Erythroblast (primary cell): Measurements from ENCODE around the gene MAD1L1.
"Not testable (repeated sequence)": the region's sequence is repeated elsewhere in the genome, so short reads cannot be mapped to it uniquely, and the experiment has no call there.

Experiments used
- DNase-seq, 2 experiments: peaks; one replicate each; lab custom pipeline; 2025; lab: John Stamatoyannopoulos, UW
- GATA1 ChIP-seq: IDR thresholded peaks from 2 replicates; pipeline ENCODE4 v1.6.1; 2011; ENCODE audit warnings: low read depth, mild to moderate bottlenecking, control low read depth, low read length, moderate library complexity
- POLR2A ChIP-seq: IDR thresholded peaks from 2 replicates; pipeline ENCODE4 v1.6.1; 2011; ENCODE audit warnings: mild to moderate bottlenecking, low read length

The MAD1L1 gene

GRCh38 chr7:1829668-1830067, 403.1 kb downstream of the MAD1L1 start:
- DNase-seq = not testable (repeated sequence)

- no peak for DNase-seq
- TF ChIP-seq GATA1 (no peak), POLR2A (no peak)
Measured at GRCh38 chr7:1829111-1829510, 403.6 kb downstream of the MAD1L1 start.

- not testable (repeated sequence) for DNase-seq
Measured at GRCh38 chr7:1828170-1828569, 404.6 kb downstream of the MAD1L1 start.

- DNase-seq = not testable (repeated sequence)
Measured at GRCh38 chr7:1827521-1827981, 405.2 kb downstream of the MAD1L1 start.

GRCh38 chr7:1826931-1827330, 405.8 kb downstream of the MAD1L1 start:
- DNase-seq = not testable (repeated sequence)

GRCh38 chr7:1825897-1826741, 406.6 kb downstream of the MAD1L1 start:
- no peak for DNase-seq
- TF ChIP-seq POLR2A (no peak), GATA1 (no peak)

GRCh38 chr7:1825647-1825896, 407.2 kb downstream of the MAD1L1 start:
- not testable (repeated sequence) for DNase-seq

GRCh38 chr7:1824882-1825646, 407.7 kb downstream of the MAD1L1 start:
- not testable (repeated sequence) for DNase-seq

GRCh38 chr7:1824151-1824881, 408.4 kb downstream of the MAD1L1 start:
- not testable (repeated sequence) for DNase-seq

- TF ChIP-seq GATA1 = no peak
- no peak for TF ChIP-seq POLR2A
- no peak for DNase-seq
Measured at GRCh38 chr7:1823376-1824150, 409.2 kb downstream of the MAD1L1 start.

GRCh38 chr7:1819259-1819841, 413.4 kb downstream of the MAD1L1 start:
- no peak for DNase-seq
- TF ChIP-seq POLR2A (no peak), GATA1 (no peak)

GRCh38 chr7:1818575-1819258, 414.0 kb downstream of the MAD1L1 start:
- TF ChIP-seq POLR2A (no peak), GATA1 (no peak)
- DNase-seq = no peak

- no peak for DNase-seq
- no peak for TF ChIP-seq POLR2A
- no peak for TF ChIP-seq GATA1
Measured at GRCh38 chr7:1817061-1817712, 415.6 kb downstream of the MAD1L1 start.

GRCh38 chr7:1816451-1816850, 416.3 kb downstream of the MAD1L1 start:
- DNase-seq = not testable (repeated sequence)

GRCh38 chr7:1815551-1816281, 417.0 kb downstream of the MAD1L1 start:
- not testable (repeated sequence) for DNase-seq
